ELR (cell line): ENCODE results near the gene AOC1.
A peak's percentile ranks its signal among the peaks of the same experiment; 100 is the strongest.

Experiments used
- DNase-seq: peaks from one replicate; pipeline ENCODE4 v3.0.0-alpha.2; 2015; ENCODE audit warnings: low read depth

AOC1 gene

GRCh38 chr7:150858236-150859197 is 6.2 kb downstream of the AOC1 start:
- DNase-seq, result no peak

DNA sequence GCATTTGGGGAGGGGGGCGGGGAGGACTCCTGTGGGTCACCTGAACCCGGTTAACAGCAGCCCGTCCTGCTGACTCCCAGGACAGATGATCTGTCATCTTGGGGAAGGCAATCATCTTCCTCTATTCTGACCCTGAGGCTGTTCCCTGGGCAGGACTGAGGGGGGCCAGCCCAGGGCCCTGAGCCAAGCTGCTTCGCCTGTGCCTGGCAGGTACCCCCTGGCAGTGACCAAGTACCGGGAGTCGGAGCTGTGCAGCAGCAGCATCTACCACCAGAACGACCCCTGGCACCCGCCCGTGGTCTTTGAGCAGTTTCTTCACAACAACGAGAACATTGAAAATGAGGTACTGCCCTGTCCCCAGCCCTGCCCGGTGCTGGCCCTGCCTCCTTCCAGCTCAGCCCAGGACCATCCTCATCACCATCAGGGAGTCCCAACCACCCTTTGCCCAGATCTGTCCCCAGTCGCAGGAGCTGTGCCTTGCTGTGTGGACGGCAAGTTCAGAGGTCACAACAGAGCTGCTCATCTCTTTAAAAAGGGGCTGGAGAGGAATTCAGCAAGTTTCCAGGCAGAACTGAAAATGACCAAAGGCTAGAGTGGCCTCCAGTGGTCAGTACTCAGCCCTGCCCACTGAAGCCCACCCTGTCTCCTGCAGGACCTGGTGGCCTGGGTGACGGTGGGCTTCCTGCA is 8.1 kb downstream of the AOC1 start:
- no peak for DNase-seq

DNA sequence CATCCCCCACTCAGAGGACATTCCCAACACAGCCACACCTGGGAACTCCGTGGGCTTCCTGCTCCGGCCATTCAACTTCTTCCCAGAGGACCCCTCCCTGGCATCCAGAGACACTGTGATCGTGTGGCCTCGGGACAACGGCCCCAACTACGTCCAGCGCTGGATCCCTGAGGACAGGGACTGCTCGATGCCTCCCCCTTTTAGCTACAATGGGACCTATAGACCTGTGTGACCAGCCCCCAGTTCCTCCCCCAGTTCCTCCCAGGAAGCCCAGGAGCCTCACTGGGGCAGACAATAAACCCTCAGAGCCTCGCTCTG is 8.6 kb downstream of the AOC1 start:
- DNase-seq, result no peak

DNA sequence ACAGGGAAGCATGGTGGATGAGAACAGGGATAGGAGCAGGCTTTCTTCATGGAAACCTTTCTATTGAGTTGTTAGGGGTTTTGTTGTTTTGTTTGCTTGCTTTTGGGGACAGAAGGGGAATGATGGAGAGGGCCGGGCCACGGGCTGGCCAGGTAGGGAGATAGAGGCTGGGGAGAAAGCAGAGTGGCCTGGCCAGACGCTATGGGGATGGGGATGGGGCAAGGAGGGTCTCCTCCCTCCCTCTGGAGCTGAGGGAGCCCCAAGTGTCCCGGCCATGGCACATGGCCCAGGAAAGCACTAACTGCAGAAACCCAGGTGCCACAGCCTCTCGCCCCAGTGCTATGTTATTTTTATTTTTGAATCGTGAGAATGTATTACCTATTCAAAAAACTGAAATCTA is 10.0 kb downstream of the AOC1 start:
- no peak for DNase-seq

GRCh38 chr7:150863946-150864345 is 11.6 kb downstream of the AOC1 start:
- DNase-seq, result no peak

GRCh38 chr7:150866932-150867564 is 14.7 kb downstream of the AOC1 start:
- DNase-seq, result no peak

GRCh38 chr7:150867605-150868004 is 15.3 kb downstream of the AOC1 start:
- no peak for DNase-seq

DNA sequence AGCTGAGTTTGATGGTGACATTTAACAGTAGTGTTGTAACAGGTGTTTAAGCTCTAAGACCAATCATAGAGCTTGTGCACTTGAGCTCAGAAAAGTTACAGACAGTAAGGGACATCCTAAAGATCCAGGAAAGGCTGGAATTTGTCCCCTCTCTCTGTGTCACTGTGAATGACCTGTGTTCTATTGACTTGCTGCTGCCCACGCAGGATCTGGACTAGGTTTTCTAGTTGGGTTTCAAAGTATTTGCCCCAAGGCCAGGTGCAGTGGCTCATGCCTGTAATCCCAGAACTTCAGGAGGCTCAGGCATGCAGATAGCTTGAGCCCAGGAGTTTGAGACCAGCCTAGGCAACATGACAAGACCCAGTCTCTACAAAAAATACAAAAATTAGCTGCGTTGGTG is 17.1 kb downstream of the AOC1 start:
- DNase-seq, result no peak

GRCh38 chr7:150871601-150872000 is 19.3 kb downstream of the AOC1 start:
- no peak for DNase-seq

DNA sequence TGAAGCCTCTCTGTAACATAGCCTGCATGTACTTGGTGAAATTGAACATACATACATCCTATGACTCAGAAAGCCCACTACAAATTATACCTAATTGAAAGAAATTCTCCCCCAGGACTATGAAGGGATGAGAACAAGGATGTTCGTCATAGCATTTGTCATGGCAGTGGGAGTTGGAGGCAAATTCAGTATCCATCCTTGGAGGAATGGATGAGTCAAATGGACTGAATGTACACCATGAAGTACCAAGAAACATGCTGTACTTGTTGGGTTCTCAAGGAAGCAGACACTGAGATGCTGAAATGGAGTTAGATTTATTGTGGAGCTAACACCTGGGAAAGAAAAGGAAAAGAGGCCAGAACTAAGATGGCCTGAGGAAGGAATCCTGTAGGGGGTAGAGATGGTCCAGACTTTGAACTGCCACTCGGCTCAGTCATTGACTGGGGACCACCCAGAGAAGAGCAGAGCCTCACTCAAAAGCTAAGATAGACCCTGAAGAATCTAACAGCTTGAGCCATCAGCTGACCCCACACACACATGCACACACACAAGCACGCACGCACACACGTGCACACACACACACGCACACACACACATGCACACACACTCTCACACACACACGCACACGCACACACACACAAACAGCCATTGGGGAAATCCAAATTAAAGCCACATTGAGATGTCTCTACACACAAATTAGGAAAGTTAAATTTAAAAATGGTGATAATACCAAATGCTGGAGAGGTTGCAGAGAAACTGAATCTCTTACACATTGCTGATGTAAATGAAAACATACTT is 22.3 kb downstream of the AOC1 start:
- DNase-seq, result no peak

GRCh38 chr7:150875791-150876190 is 23.5 kb downstream of the AOC1 start:
- DNase-seq, result peak; percentile 10

DNA sequence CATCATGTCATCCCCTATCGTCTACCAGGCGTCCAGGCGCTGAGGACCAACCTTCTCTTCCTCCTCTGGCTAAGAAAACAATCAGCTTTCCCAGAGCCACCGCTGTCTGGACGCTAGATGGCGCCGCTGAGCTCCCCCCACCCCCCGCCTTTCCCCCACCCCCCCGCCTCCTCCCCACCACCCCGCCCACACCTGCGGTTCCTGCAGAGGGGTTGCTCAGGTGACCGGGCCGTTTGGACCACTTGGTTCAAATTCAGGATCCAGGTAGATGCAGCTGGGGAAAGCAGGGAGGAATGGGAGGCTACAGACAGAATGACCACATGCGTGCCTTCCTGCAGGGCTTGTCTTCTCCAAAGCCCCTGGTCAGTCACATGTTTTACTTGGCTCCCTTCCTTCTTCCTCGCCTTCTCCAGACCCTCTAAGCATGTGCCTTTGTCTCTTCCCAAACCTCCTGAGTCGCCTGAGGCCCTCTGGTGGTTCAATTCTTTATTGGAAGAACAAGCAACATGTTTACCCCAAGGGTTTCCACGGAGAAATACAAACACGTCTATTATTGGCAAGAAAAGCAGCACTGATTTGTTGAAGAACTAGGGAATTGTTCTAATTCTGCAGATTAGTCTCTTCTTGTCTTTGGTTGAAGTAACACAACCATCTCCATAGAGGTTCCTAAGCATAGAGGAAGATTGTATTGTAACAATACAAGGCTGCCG is 24.7 kb downstream of the AOC1 start:
- peak; percentile 70 for DNase-seq

DNA sequence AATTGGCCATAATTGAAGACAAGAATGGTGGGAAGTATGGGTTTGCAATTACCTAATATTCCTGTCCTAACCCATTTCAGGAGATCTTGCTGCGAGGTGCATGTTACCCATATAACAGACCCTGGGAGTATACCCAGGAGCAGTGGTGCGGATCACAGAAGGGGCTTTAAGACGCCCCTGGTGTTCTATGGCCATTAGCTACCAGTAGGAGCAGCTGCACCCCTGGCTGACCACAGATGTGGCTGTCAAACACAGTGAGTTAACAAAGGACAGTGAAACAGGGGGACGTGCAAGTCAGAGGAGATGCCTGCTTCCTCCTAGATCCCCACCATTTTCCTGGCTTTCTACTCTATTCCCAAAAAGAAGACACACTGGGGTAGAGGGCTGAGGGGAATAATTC is 25.2 kb downstream of the AOC1 start:
- DNase-seq, result no peak

GRCh38 chr7:150879345-150879744 is 27.0 kb downstream of the AOC1 start:
- DNase-seq, result peak; percentile 3

- DNase-seq, result no peak
Measured at GRCh38 chr7:150881189-150881588, 28.9 kb downstream of the AOC1 start.

GRCh38 chr7:150890853-150891584 is 38.7 kb downstream of the AOC1 start:
- DNase-seq, result no peak

DNA sequence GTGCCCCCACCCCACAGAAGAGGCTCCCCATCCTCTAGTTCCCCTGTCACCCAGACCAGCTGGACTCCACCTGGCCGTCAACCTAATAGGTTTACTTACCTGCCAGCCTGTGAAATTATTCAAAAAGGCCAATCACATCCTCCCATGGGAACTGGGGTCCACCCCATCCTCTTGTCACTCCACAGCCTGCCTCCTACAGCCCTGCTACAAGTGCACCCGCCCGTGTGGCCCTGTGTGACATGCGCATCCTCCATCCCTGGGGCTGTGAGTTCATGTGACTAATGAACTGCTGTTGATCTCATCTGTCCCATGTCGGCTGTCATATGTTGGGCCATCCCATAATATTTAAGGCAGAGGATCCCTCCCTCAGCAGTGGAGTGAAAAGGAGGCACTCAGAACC is 39.4 kb downstream of the AOC1 start:
- no peak for DNase-seq

- DNase-seq, result no peak
Measured at GRCh38 chr7:150895809-150896208, 43.5 kb downstream of the AOC1 start.

GRCh38 chr7:150896562-150897209 is 44.4 kb downstream of the AOC1 start:
- no peak for DNase-seq
